Hindlimb muscle (tissue), 1 donor: ENCODE measurements around the gene FBN1. TPM values are rescaled to one million over a fixed set of nuclear protein-coding genes. Genes with fewer than 3 reads are reported as not detected.

Experiments
- DNase-seq: peaks from one replicate; pipeline ENCODE4 v3.0.0-alpha.2; 2013
- polyA plus RNA-seq: library from polyadenylated mRNA; unstranded; fragments of 120-200 nt; gene quantifications from one replicate; pipeline ENCODE4 v1.2.1, GENCODE V29; 2013; ENCODE audit not compliant: insufficient read length

FBN1 gene
- polyA plus RNA-seq, 1 donor, result 180 TPM

- no peak for DNase-seq
Measured at GRCh38 chr15:48578965-48579364, 66.5 kb downstream of the FBN1 start.

GRCh38 chr15:48577469-48577868 is 68.0 kb downstream of the FBN1 start:
- DNase-seq, result no peak

GRCh38 chr15:48574187-48574586 is 71.3 kb downstream of the FBN1 start:
- DNase-seq, result no peak

- no peak for DNase-seq
Measured at GRCh38 chr15:48573780-48574179, 71.7 kb downstream of the FBN1 start.

- DNase-seq, result no peak
Measured at GRCh38 chr15:48572823-48573222, 72.7 kb downstream of the FBN1 start.

DNA sequence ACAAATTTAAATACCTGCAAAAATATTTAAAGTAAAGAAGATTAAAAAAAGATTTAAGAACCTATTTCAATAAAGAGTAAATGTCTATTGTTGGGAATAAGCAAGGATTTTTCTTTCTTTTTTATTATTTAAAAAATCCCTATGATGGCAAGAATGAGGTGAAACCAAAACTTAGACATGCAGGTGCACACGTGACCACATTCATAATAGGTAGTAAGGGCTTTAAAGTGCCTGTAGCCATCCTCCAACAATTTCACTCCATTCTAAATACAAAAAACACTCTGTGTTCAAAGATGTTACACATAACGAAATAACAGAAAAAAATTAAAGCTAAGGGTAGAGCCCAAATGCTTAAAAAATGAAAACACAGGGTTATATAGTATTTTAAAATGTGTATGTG is 74.0 kb downstream of the FBN1 start:
- DNase-seq, result no peak

- DNase-seq, result no peak
Measured at GRCh38 chr15:48570822-48571221, 74.7 kb downstream of the FBN1 start.

DNA sequence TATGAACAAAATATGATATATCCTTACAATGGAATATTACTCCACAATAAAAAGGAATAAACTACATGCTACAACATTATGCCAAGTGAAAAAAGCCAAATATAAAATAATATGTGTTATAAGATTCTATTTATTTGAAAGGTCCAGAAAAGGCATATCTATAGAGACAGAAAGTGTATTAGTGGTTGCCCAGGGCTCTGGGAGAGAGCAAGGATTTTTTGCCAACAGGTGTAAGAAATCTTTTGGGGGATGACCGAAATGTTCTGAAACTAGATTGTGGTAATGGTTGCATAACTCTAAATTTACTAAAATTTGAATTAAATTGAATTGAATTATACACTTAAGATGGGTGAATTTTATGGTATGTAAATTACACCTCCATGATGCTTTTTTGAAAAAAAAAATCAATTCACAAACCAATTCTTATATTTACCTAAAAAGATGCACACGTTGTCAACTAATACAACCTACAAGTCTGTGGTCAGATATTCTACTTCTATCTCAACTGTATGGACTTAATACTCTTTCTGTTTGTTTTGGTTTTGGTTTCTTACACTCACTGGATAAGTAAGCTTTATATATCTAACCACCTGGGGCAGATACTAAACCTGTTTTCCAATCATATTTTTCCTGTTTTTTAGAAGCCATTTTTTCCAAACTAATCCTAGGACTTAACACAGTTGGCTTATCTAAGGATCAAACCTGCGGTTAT is 75.8 kb downstream of the FBN1 start:
- no peak for DNase-seq

DNA sequence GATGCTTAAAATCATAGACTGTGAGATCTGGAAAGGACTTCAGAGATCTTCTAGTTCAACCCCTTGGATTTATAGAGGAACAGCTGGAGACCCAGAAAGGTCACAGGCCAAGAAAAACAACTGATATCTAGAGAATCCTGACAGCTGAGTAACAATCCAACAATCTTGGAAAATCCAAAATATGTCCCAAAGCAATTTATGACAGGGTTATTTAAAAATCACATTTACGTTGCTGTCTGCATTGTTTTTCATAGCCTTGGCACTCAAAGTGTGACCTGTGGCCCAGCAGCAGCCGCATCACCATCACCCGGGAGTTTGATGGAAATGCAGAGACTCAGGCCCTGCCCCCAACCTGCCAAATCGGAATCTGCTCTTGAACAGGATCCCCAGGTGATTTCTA is 78.8 kb downstream of the FBN1 start:
- no peak for DNase-seq

GRCh38 chr15:48565560-48566482 is 79.7 kb downstream of the FBN1 start:
- DNase-seq, result peak; percentile 78

DNA sequence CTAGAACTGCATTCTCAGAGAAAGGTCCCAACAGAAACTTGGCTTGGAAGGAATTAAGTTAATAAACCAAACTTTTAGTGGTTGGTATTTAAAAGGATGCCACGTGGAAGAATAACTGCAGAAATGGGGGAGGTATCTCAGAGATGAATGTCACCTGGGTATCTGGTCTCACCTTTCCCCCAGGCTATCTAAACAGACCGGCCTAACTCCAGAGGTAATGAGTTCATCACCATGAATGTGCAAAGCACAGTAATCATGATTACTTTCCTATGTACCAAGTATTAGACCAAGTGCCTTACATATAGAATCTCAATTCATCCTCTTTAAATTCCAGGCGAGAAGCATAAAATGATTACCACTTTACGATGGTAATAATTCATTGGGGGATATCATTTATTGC is 80.8 kb downstream of the FBN1 start:
- DNase-seq, result no peak

GRCh38 chr15:48563934-48564333 is 81.6 kb downstream of the FBN1 start:
- no peak for DNase-seq

GRCh38 chr15:48560321-48561051 is 85.0 kb downstream of the FBN1 start:
- no peak for DNase-seq

- DNase-seq, result peak; percentile 75
Measured at GRCh38 chr15:48559285-48559684, 86.2 kb downstream of the FBN1 start.

- no peak for DNase-seq
Measured at GRCh38 chr15:48558226-48558625, 87.3 kb downstream of the FBN1 start.

DNA sequence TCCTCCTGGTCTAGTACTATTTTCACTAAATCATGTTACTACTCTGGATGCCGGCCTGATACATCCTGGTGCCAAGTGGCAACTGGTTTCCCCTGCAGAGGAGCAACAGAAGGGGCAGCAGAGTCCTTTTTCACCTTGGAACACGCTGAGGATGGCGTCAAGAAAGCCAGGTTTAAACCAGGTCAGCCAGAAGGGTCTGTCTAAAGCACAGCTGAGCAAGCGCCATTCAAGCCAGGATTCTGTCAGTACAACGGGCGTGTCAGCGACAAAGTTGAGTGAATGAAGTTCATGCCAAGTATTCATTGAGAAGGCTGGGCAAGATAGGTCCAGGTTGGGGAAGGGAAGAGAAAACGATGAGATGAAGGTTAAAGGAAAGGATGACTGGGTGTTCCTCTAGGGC is 88.2 kb downstream of the FBN1 start:
- no peak for DNase-seq

GRCh38 chr15:48556159-48556897 is 89.2 kb downstream of the FBN1 start:
- DNase-seq, result no peak

- DNase-seq, result no peak
Measured at GRCh38 chr15:48555241-48555881, 90.1 kb downstream of the FBN1 start.

GRCh38 chr15:48554112-48554511 is 91.4 kb downstream of the FBN1 start:
- DNase-seq, result no peak

GRCh38 chr15:48553559-48553958 is 92.0 kb downstream of the FBN1 start:
- DNase-seq, result no peak

GRCh38 chr15:48550822-48551525 is 94.5 kb downstream of the FBN1 start:
- no peak for DNase-seq
